KMS-11 (cell line): Measurements from ENCODE around the gene DNAH1.

ENCODE experiments used
- H2AFZ ChIP-seq: fragments of 200-600 bp; sonication (generic); 2 replicates; pipeline ENCODE4 v1.6.1; 2016; ENCODE audit warnings: antibody characterized with exemption, mixed run types, low read depth
- H3K27ac ChIP-seq: fragments of 200-600 bp; sonication (generic); 2 replicates; pipeline ENCODE4 v1.6.1; 2016; ENCODE audit warnings: mild to moderate bottlenecking, mixed run types
- H3K27me3 ChIP-seq: fragments of 200-600 bp; sonication (generic); 2 replicates; pipeline ENCODE4 v1.6.1; 2017; ENCODE audit warnings: mild to moderate bottlenecking, low read depth, mixed run types, moderate library complexity; ENCODE audit not compliant: insufficient read depth
- H3K36me3 ChIP-seq: fragments of 200-600 bp; sonication (generic); 2 replicates; pipeline ENCODE4 v1.6.1; 2017; ENCODE audit warnings: mild to moderate bottlenecking, mixed run types; ENCODE audit not compliant: insufficient read depth
- H3K4me1 ChIP-seq: fragments of 200-600 bp; sonication (generic); 2 replicates; pipeline ENCODE4 v1.6.1; 2016; ENCODE audit warnings: mild to moderate bottlenecking, low read depth, mixed run types; ENCODE audit not compliant: poor library complexity, severe bottlenecking
- H3K4me2 ChIP-seq: fragments of 200-600 bp; sonication (generic); 2 replicates; pipeline ENCODE4 v1.7.0; 2016; ENCODE audit warnings: mild to moderate bottlenecking, mixed run types
- H3K4me3 ChIP-seq: fragments of 200-600 bp; sonication (generic); IDR thresholded peaks from 2 replicates; pipeline ENCODE4 v1.6.1; 2017; ENCODE audit warnings: low read depth, low read length, mixed read lengths; ENCODE audit not compliant: insufficient read depth
- H3K79me2 ChIP-seq: fragments of 200-600 bp; sonication (generic); 2 replicates; pipeline ENCODE4 v1.6.1; 2016; ENCODE audit warnings: low read depth, mixed run types; ENCODE audit not compliant: insufficient read depth
- H3K9ac ChIP-seq: fragments of 200-600 bp; sonication (generic); 2 replicates; pipeline ENCODE4 v1.6.1; 2016; ENCODE audit warnings: mild to moderate bottlenecking, mixed run types
- H4K20me1 ChIP-seq: fragments of 200-600 bp; sonication (generic); 2 replicates; pipeline ENCODE4 v1.6.1; 2016; ENCODE audit warnings: mild to moderate bottlenecking, mixed run types; ENCODE audit not compliant: insufficient read depth
- CTCF ChIP-seq: fragments of 200-600 bp; sonication (generic); conservative IDR thresholded peaks from 2 replicates; pipeline ENCODE4 v1.6.1; 2017; ENCODE audit warnings: low read depth, mild to moderate bottlenecking, antibody characterized with exemption, low read length, moderate library complexity, mixed read lengths

Gene DNAH1

GRCh38 chr3:52298149-52299098 lies 17.7 kb upstream of the DNAH1 start:
- Histone ChIP-seq H3K4me2 (no peak overlapping the region), H3K27me3 (no peaks in the 10 kb centered on the region), H3K27ac (no peak overlapping the region), H3K79me2 (no peaks in the 10 kb centered on the region), H2AFZ (no peak overlapping the region), H3K36me3 (no peaks in the 10 kb centered on the region), H3K9ac (no peak overlapping the region), H3K4me1 (no peaks in the 10 kb centered on the region), H3K4me3 (no peak overlapping the region), H4K20me1 (no peaks in the 10 kb centered on the region)
- no peak for TF ChIP-seq CTCF

- Histone ChIP-seq H3K4me2 (no peak overlapping the region), H3K4me3 (no peak overlapping the region), H3K36me3 (no peaks in the 10 kb centered on the region), H4K20me1 (no peaks in the 10 kb centered on the region), H3K4me1 (no peaks in the 10 kb centered on the region), H2AFZ (no peak overlapping the region), H3K27me3 (no peaks in the 10 kb centered on the region), H3K27ac (no peak overlapping the region), H3K9ac (no peak overlapping the region), H3K79me2 (no peaks in the 10 kb centered on the region)
- no peak for TF ChIP-seq CTCF
Measured at GRCh38 chr3:52299247-52299878, 16.8 kb upstream of the DNAH1 start.

- TF ChIP-seq CTCF: no peak
- no peaks in the 10 kb centered on the region for H3K27me3 ChIP-seq
- no peak overlapping the region for H3K27ac ChIP-seq
- no peak overlapping the region for H3K4me3 ChIP-seq
- H2AFZ ChIP-seq: no peak overlapping the region
- H3K36me3 ChIP-seq: no peaks in the 10 kb centered on the region
- no peaks in the 10 kb centered on the region for H3K4me1 ChIP-seq
- H3K4me2 ChIP-seq: no peak overlapping the region
- no peak overlapping the region for H3K9ac ChIP-seq
- no peaks in the 10 kb centered on the region for H4K20me1 ChIP-seq
- H3K79me2 ChIP-seq: no peaks in the 10 kb centered on the region
Measured at GRCh38 chr3:52299879-52300611, 16.1 kb upstream of the DNAH1 start.

- no peak overlapping the region for H3K27ac ChIP-seq
- no peaks in the 10 kb centered on the region for H3K36me3 ChIP-seq
- no peak overlapping the region for H3K9ac ChIP-seq
- H3K79me2 ChIP-seq: no peaks in the 10 kb centered on the region
- no peak overlapping the region for H3K4me2 ChIP-seq
- no peaks in the 10 kb centered on the region for H3K27me3 ChIP-seq
- no peak for TF ChIP-seq CTCF
- H2AFZ ChIP-seq: no peak overlapping the region
- no peaks in the 10 kb centered on the region for H4K20me1 ChIP-seq
- H3K4me3 ChIP-seq: no peak overlapping the region
- H3K4me1 ChIP-seq: peaks cover 3% of the 10 kb centered on the region
Measured at GRCh38 chr3:52302426-52303145, 13.5 kb upstream of the DNAH1 start.
